ENCODE measurements around the gene RYR1. TPM values are rescaled to one million over a fixed set of nuclear protein-coding genes. Genes with fewer than 3 reads are reported as not detected.

The RYR1 gene
- total and polyA plus RNA-seq, 5 donors from 2014 or later, result 0.07 to 4.9 (median 0.41) TPM

DNA sequence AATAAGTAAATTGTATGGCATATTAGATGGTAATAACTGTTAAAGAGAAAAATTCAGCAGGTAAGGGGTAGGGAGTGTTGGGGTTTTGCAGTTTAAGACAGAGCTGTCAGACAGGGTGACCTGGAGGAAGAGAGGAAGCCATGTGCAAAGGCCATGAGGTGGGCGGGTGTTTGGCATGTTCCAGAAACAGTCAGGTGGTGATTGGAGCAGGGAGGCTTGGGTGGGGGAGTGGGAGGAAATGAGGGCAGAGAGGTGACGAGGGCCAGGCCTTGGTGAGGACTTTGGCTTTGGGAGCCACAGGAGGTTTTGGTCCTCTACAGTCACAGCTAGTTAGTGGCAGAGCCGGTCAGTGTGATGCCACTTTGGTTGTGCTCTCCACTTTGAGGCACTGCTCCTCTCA, 20.1 kb downstream of the RYR1 start:
- H3K27me3 Mint-ChIP-seq, result no peaks in the 10 kb centered on the region

GRCh38 chr19:38455031-38455430, 21.5 kb downstream of the RYR1 start:
- peaks cover 17% of the 10 kb centered on the region for H3K36me3 Mint-ChIP-seq
- H3K4me1 Mint-ChIP-seq, result peaks cover 0 to 4% (median 1%) of the 10 kb centered on the region in 4 donors
- H3K36me3 ChIP-seq (ENCODE audit: control insufficient read depth, insufficient read depth, low read length), result no peaks in the 10 kb centered on the region
- no peak overlapping the region for H3K27ac ChIP-seq (ENCODE audit: insufficient read depth, low read length, poor library complexity, severe bottlenecking)
- H3K27me3 Mint-ChIP-seq, result no peaks in the 10 kb centered on the region
- no peak for ATAC-seq (ENCODE audit: low read depth in 2 of 2)
- no peaks in the 10 kb centered on the region for H3K4me1 ChIP-seq (ENCODE audit: control insufficient read depth, insufficient read depth, low read length, poor library complexity, severe bottlenecking)
- no peak for DNase-seq
- H3K4me3 ChIP-seq (ENCODE audit: low read depth, low read length), result no peak overlapping the region
- no peaks in the 10 kb centered on the region for H3K9me3 ChIP-seq (ENCODE audit: control insufficient read depth in 2 of 2, low read length in 2 of 2)
- H3K9me3 Mint-ChIP-seq, result peaks cover 0 to 4% (median 0%) of the 10 kb centered on the region in 7 donors
- H3K27me3 ChIP-seq (ENCODE audit: control insufficient read depth, insufficient read depth, low read length), result no peaks in the 10 kb centered on the region
- H3K27ac Mint-ChIP-seq, result no peak overlapping the region
- no peak overlapping the region for H3K4me3 Mint-ChIP-seq

More for the DNA sequence above, 20.1 kb downstream of the RYR1 start:
- H3K36me3 Mint-ChIP-seq, result peaks cover 17% of the 10 kb centered on the region
- H3K4me3 Mint-ChIP-seq, result no peak overlapping the region
- H3K9me3 Mint-ChIP-seq, result peaks cover 0 to 5% (median 0%) of the 10 kb centered on the region in 7 donors
- Histone ChIP-seq H3K9me3 (ENCODE audit: control insufficient read depth in 2 of 2, low read length in 2 of 2) (no peaks in the 10 kb centered on the region), H3K4me1 (ENCODE audit: control insufficient read depth, insufficient read depth, low read length, poor library complexity, severe bottlenecking) (no peaks in the 10 kb centered on the region), H3K27me3 (ENCODE audit: control insufficient read depth, insufficient read depth, low read length) (no peaks in the 10 kb centered on the region), H3K36me3 (ENCODE audit: control insufficient read depth, insufficient read depth, low read length) (no peaks in the 10 kb centered on the region), H3K4me3 (ENCODE audit: low read depth, low read length) (no peak overlapping the region), H3K27ac (ENCODE audit: insufficient read depth, low read length, poor library complexity, severe bottlenecking) (no peak overlapping the region)
- DNase-seq (no peak), ATAC-seq (ENCODE audit: low read depth in 2 of 2) (no peak)
- peak overlapping the region in 1 of 3 donors; percentile 7 for H3K27ac Mint-ChIP-seq
- H3K4me1 Mint-ChIP-seq, result peaks cover 0 to 4% (median under 1%) of the 10 kb centered on the region in 4 donors

DNA sequence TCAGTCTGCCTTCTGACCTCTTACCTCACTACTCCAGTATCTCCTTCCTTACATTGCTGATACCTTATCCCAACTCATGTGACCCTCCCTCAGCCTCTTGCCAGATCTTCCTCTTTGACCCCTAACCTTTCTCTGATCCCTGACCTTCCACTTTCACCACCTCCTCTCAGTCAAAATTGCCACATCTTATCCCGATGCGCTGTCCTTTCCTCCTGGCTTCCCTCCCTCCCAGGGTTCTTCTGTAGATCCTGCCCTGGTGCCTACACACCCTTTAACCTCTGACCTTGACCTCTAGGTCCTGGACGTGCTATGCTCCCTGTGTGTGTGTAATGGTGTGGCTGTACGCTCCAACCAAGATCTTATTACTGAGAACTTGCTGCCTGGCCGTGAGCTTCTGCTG, 23.7 kb downstream of the RYR1 start:
- Mint-ChIP-seq H3K36me3 (peaks cover 19% of the 10 kb centered on the region), H3K9me3 (peaks cover 0 to 2% (median 0%) of the 10 kb centered on the region in 7 donors), H3K27me3 (no peaks in the 10 kb centered on the region), H3K27ac (no peak overlapping the region), H3K4me3 (no peak overlapping the region), H3K4me1 (peaks cover 0 to 4% (median 2%) of the 10 kb centered on the region in 4 donors)
- Histone ChIP-seq H3K27ac (ENCODE audit: insufficient read depth, low read length, poor library complexity, severe bottlenecking) (no peak overlapping the region), H3K4me1 (ENCODE audit: control insufficient read depth, insufficient read depth, low read length, poor library complexity, severe bottlenecking) (no peaks in the 10 kb centered on the region), H3K4me3 (ENCODE audit: low read depth, low read length) (no peak overlapping the region), H3K27me3 (ENCODE audit: control insufficient read depth, insufficient read depth, low read length) (no peaks in the 10 kb centered on the region), H3K9me3 (ENCODE audit: control insufficient read depth in 2 of 2, low read length in 2 of 2) (no peaks in the 10 kb centered on the region), H3K36me3 (ENCODE audit: control insufficient read depth, insufficient read depth, low read length) (no peaks in the 10 kb centered on the region)
- ATAC-seq (ENCODE audit: low read depth in 2 of 2) (no peak), DNase-seq (no peak)

GRCh38 chr19:38457690-38458405, 24.4 kb downstream of the RYR1 start:
- no peaks in the 10 kb centered on the region for H3K36me3 ChIP-seq (ENCODE audit: control insufficient read depth, insufficient read depth, low read length)
- Mint-ChIP-seq H3K4me1 (peaks cover 0 to 4% (median 2%) of the 10 kb centered on the region in 4 donors), H3K36me3 (peaks cover 19% of the 10 kb centered on the region), H3K27me3 (no peaks in the 10 kb centered on the region), H3K4me3 (no peak overlapping the region), H3K9me3 (peaks cover 0 to 2% (median 0%) of the 10 kb centered on the region in 7 donors), H3K27ac (no peak overlapping the region)
- no peak overlapping the region for H3K4me3 ChIP-seq (ENCODE audit: low read depth, low read length)
- no peak for ATAC-seq (ENCODE audit: low read depth in 2 of 2)
- no peak overlapping the region for H3K27ac ChIP-seq (ENCODE audit: insufficient read depth, low read length, poor library complexity, severe bottlenecking)
- no peak for DNase-seq
- H3K4me1 ChIP-seq (ENCODE audit: control insufficient read depth, insufficient read depth, low read length, poor library complexity, severe bottlenecking), result no peaks in the 10 kb centered on the region
- no peaks in the 10 kb centered on the region for H3K9me3 ChIP-seq (ENCODE audit: control insufficient read depth in 2 of 2, low read length in 2 of 2)
- no peaks in the 10 kb centered on the region for H3K27me3 ChIP-seq (ENCODE audit: control insufficient read depth, insufficient read depth, low read length)

DNA sequence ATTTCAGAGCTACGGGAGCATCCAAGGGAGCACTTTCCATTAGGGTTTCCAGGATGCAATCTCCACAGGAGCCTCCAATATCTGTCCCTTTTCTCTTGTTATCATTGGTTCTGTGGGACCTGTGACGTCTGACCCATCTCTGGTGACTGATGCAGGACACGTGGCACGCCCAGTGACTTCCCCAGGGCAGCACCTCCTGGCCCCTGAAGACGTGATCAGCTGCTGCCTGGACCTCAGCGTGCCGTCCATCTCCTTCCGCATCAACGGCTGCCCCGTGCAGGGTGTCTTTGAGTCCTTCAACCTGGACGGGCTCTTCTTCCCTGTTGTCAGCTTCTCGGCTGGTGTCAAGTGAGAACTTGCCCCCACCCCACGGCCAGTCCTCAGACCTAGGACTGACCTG, 25.5 kb downstream of the RYR1 start:
- H3K4me1 ChIP-seq (ENCODE audit: control insufficient read depth, insufficient read depth, low read length, poor library complexity, severe bottlenecking), result no peaks in the 10 kb centered on the region
- no peak overlapping the region for H3K4me3 ChIP-seq (ENCODE audit: low read depth, low read length)
- Mint-ChIP-seq H3K4me3 (no peak overlapping the region), H3K27me3 (no peaks in the 10 kb centered on the region), H3K36me3 (peaks cover 19% of the 10 kb centered on the region), H3K9me3 (peaks cover 0 to 2% (median 0%) of the 10 kb centered on the region in 7 donors), H3K27ac (no peak overlapping the region), H3K4me1 (peaks cover 0 to 4% (median 2%) of the 10 kb centered on the region in 4 donors)
- H3K36me3 ChIP-seq (ENCODE audit: control insufficient read depth, insufficient read depth, low read length), result no peaks in the 10 kb centered on the region
- no peaks in the 10 kb centered on the region for H3K9me3 ChIP-seq (ENCODE audit: control insufficient read depth in 2 of 2, low read length in 2 of 2)
- ATAC-seq (ENCODE audit: low read depth in 2 of 2) (no peak), DNase-seq (no peak)
- no peaks in the 10 kb centered on the region for H3K27me3 ChIP-seq (ENCODE audit: control insufficient read depth, insufficient read depth, low read length)
- no peak overlapping the region for H3K27ac ChIP-seq (ENCODE audit: insufficient read depth, low read length, poor library complexity, severe bottlenecking)

DNA sequence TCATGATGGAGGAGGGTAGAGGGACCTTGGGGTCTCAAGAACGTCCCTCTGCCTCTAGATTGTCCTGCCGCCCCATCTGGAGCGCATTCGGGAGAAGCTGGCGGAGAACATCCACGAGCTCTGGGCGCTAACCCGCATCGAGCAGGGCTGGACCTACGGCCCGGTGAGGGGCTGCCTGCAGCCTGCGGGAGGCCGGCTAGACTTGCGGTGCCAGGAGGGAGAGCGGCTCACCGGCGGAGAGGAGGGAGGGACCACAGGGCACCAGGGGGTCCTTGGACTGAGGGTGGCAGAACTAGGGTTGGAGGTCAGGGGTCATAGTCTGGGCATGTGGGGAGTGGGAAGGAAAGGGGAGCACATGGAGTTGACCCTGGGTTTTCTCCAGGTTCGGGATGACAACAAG, 29.9 kb downstream of the RYR1 start:
- H3K27me3 ChIP-seq (ENCODE audit: control insufficient read depth, insufficient read depth, low read length), result no peaks in the 10 kb centered on the region
- no peak for DNase-seq
- no peak overlapping the region for H3K4me3 Mint-ChIP-seq
- no peak overlapping the region for H3K27ac Mint-ChIP-seq
- H3K27me3 Mint-ChIP-seq, result no peaks in the 10 kb centered on the region
- H3K4me3 ChIP-seq (ENCODE audit: low read depth, low read length), result no peak overlapping the region
- H3K36me3 Mint-ChIP-seq, result peaks cover 10% of the 10 kb centered on the region
- H3K9me3 Mint-ChIP-seq, result no peaks in the 10 kb centered on the region
- H3K4me1 Mint-ChIP-seq, result peaks cover 0 to 2% (median 0%) of the 10 kb centered on the region in 4 donors
- no peaks in the 10 kb centered on the region for H3K36me3 ChIP-seq (ENCODE audit: control insufficient read depth, insufficient read depth, low read length)
- no peaks in the 10 kb centered on the region for H3K4me1 ChIP-seq (ENCODE audit: control insufficient read depth, insufficient read depth, low read length, poor library complexity, severe bottlenecking)
- H3K27ac ChIP-seq (ENCODE audit: insufficient read depth, low read length, poor library complexity, severe bottlenecking), result no peak overlapping the region
- no peaks in the 10 kb centered on the region for H3K9me3 ChIP-seq (ENCODE audit: control insufficient read depth in 2 of 2, low read length in 2 of 2)
- no peak for ATAC-seq (ENCODE audit: low read depth in 2 of 2)

GRCh38 chr19:38464421-38465082, 31.1 kb downstream of the RYR1 start:
- ATAC-seq (ENCODE audit: low read depth in 2 of 2) (no peak), DNase-seq (no peak)
- no peaks in the 10 kb centered on the region for H3K9me3 ChIP-seq (ENCODE audit: control insufficient read depth in 2 of 2, low read length in 2 of 2)
- H3K27me3 Mint-ChIP-seq, result no peaks in the 10 kb centered on the region
- no peaks in the 10 kb centered on the region for H3K36me3 ChIP-seq (ENCODE audit: control insufficient read depth, insufficient read depth, low read length)
- no peak overlapping the region for H3K4me3 Mint-ChIP-seq
- no peaks in the 10 kb centered on the region for H3K4me1 ChIP-seq (ENCODE audit: control insufficient read depth, insufficient read depth, low read length, poor library complexity, severe bottlenecking)
- H3K27me3 ChIP-seq (ENCODE audit: control insufficient read depth, insufficient read depth, low read length), result no peaks in the 10 kb centered on the region
- no peak overlapping the region for H3K27ac ChIP-seq (ENCODE audit: insufficient read depth, low read length, poor library complexity, severe bottlenecking)
- H3K4me1 Mint-ChIP-seq, result peaks cover 0 to 2% (median 0%) of the 10 kb centered on the region in 4 donors
- H3K4me3 ChIP-seq (ENCODE audit: low read depth, low read length), result no peak overlapping the region
- H3K36me3 Mint-ChIP-seq, result peaks cover 7% of the 10 kb centered on the region
- H3K27ac Mint-ChIP-seq, result no peak overlapping the region
- no peaks in the 10 kb centered on the region for H3K9me3 Mint-ChIP-seq

Data from CD4-positive, CD25-positive, alpha-beta regulatory T cell (primary cell).